T1000 (cell line): Measurements from ENCODE around the gene CTDSPL.

Source experiments
- DNase-seq: peaks from one replicate; lab custom pipeline; 2025; ENCODE audit warnings: mixed read lengths; lab: John Stamatoyannopoulos, UW

The CTDSPL gene

GRCh38 chr3:37916685-37917084 is 55.0 kb downstream of the CTDSPL start:
- DNase-seq, result no peak

- no peak for DNase-seq
Observed at GRCh38 chr3:37918627-37919026, 56.9 kb downstream of the CTDSPL start.

- no peak for DNase-seq
Observed at GRCh38 chr3:37920156-37920699, 58.5 kb downstream of the CTDSPL start.

- DNase-seq, result no peak
Observed at GRCh38 chr3:37921025-37921424, 59.3 kb downstream of the CTDSPL start.

- DNase-seq, result no peak
Observed at GRCh38 chr3:37922721-37923568, 61.3 kb downstream of the CTDSPL start.

- no peak for DNase-seq
Observed at GRCh38 chr3:37923569-37924040, 61.9 kb downstream of the CTDSPL start.

- no peak for DNase-seq
Observed at GRCh38 chr3:37924453-37924852, 62.8 kb downstream of the CTDSPL start.

GRCh38 chr3:37925157-37925556 is 63.5 kb downstream of the CTDSPL start:
- DNase-seq, result no peak

- DNase-seq, result no peak
Observed at GRCh38 chr3:37926611-37927010, 64.9 kb downstream of the CTDSPL start.

GRCh38 chr3:37930495-37930894 is 68.8 kb downstream of the CTDSPL start:
- DNase-seq, result no peak

GRCh38 chr3:37932505-37932904 is 70.8 kb downstream of the CTDSPL start:
- no peak for DNase-seq

GRCh38 chr3:37934631-37935289 is 73.1 kb downstream of the CTDSPL start:
- DNase-seq, result no peak

- DNase-seq, result no peak
Observed at GRCh38 chr3:37935290-37935668, 73.6 kb downstream of the CTDSPL start.

- DNase-seq, result peak; percentile 23
Observed at GRCh38 chr3:37935756-37936666, 74.3 kb downstream of the CTDSPL start.

- DNase-seq, result no peak
Observed at GRCh38 chr3:37937156-37937555, 75.5 kb downstream of the CTDSPL start.

- no peak for DNase-seq
Observed at GRCh38 chr3:37938011-37938410, 76.3 kb downstream of the CTDSPL start.

GRCh38 chr3:37940242-37940908 is 78.7 kb downstream of the CTDSPL start:
- DNase-seq, result no peak

- no peak for DNase-seq
Observed at GRCh38 chr3:37941608-37942508, 80.2 kb downstream of the CTDSPL start.

- no peak for DNase-seq
Observed at GRCh38 chr3:37942646-37943045, 81.0 kb downstream of the CTDSPL start.

- DNase-seq, result no peak
Observed at GRCh38 chr3:37943126-37943525, 81.4 kb downstream of the CTDSPL start.
